Measurements from ENCODE around the gene NOXO1. TPM values are rescaled to one million over a fixed set of nuclear protein-coding genes. Genes with fewer than 3 reads are reported as not detected.
"Not testable (repeated sequence)": the region's sequence is repeated elsewhere in the genome, so short reads cannot be mapped to it uniquely, and the experiment has no call there.

Gene NOXO1
- polyA plus RNA-seq, 1 donor from 2014 or later = 8.5 TPM

DNA sequence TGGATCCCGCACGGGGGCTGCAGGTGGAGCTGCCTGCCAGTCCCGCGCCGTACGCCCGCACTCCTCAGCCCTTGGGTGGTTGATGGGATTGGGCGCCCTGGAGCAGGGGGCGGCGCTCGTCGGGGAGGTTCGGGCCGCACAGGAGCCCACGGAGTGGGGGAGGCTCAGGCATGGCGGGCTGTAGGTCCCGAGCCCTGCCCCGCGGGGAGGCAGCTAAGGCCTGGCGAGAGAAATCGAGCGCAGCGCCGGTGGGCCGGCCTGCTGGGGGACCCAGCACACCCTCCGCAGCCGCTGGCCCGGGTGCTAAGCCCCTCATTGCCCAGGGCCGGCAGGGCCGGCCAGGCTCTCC, 23.2 kb downstream of the NOXO1 start:
- not testable (repeated sequence) for H3K4me3 ChIP-seq (ENCODE audit: low read length); H2AFZ ChIP-seq (ENCODE audit: low read depth, low read length); H3K27ac ChIP-seq (ENCODE audit: low read length); H3F3A ChIP-seq (ENCODE audit: insufficient read depth, low read length, poor library complexity, severe bottlenecking); H3K9me3 ChIP-seq (ENCODE audit: low read length); H3K36me3 ChIP-seq (ENCODE audit: insufficient read depth, low read length); H3K9ac ChIP-seq (ENCODE audit: low read length); H3K9me2 ChIP-seq (ENCODE audit: insufficient read depth, low read length); H4K20me1 ChIP-seq (ENCODE audit: insufficient read depth); H3K4me2 ChIP-seq (ENCODE audit: low read length); H3K79me2 ChIP-seq (replicated peaks; ENCODE audit: insufficient read depth, low read length); H3K27me3 ChIP-seq (ENCODE audit: insufficient read depth, low read depth, low read length)

DNA sequence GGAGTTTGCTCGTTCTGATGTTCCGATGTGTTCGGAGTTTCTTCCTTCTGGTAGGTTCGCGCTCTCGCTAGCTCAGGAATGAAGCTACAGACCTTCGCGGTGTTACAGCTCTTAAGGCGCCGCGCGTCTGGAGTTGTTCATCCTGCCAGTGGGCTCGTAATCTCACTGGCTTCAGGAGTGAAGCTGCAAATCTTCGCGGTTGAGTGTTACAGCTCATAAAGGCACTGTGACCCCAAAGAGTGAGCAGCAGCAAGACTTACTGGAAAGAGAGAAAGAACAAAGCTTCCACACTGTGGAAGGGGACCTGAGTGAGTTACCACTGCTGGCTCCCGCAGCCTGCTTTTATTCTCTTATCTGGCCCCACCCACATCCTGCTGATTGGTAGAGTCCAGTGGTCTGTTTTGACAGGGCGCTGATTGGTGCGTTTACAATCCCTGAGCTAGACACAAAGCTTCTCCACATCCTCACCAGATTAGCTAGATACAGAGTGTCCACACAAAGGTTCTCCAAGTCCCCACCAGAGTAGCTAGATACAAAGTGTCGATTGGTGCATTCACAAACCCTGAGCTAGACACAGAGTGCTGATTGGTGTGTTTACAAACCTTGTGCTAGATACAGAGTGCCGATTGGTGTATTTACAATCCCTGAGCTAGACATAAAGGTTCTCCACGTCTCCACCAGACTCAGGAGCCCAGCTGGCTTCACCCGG, 23.7 kb downstream of the NOXO1 start:
- H3K9me2 ChIP-seq (ENCODE audit: insufficient read depth, low read length); H3K9ac ChIP-seq (ENCODE audit: low read length); H3K27me3 ChIP-seq (ENCODE audit: insufficient read depth, low read depth, low read length); H3K79me2 ChIP-seq (replicated peaks; ENCODE audit: insufficient read depth, low read length); H3K4me3 ChIP-seq (ENCODE audit: low read length); H3F3A ChIP-seq (ENCODE audit: insufficient read depth, low read length, poor library complexity, severe bottlenecking); H3K9me3 ChIP-seq (ENCODE audit: low read length); H3K27ac ChIP-seq (ENCODE audit: low read length); H3K36me3 ChIP-seq (ENCODE audit: insufficient read depth, low read length); H3K4me2 ChIP-seq (ENCODE audit: low read length); H2AFZ ChIP-seq (ENCODE audit: low read depth, low read length); H4K20me1 ChIP-seq (ENCODE audit: insufficient read depth): not testable (repeated sequence)

DNA sequence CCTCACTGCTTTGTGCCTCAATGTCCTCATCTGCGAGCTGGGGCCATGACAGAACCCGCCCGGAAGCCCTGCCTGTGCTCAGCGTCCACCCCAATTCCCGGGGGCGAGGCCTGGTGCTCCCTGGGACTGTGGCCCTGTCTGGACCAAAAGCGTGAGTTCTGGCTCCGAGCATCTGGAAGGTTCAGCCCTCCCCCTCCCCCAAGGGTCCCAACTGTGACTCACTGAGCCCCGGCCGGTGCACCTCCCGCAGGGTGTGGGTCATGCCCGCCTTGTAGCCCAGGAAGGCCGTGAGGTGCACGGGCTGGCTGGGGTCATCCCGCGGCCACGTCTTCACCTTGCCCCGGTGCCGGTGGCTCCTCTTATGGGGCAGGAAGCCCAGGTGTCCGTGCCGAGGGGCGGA, 27.5 kb downstream of the NOXO1 start:
- Histone ChIP-seq H2AFZ (ENCODE audit: low read depth, low read length) (no peak overlapping the region), H3K36me3 (ENCODE audit: insufficient read depth, low read length) (no peaks in the 10 kb centered on the region), H3K9me3 (ENCODE audit: low read length) (no peaks in the 10 kb centered on the region), H3K79me2 (replicated peaks; ENCODE audit: insufficient read depth, low read length) (no peaks in the 10 kb centered on the region), H3K4me3 (ENCODE audit: low read length) (no peak overlapping the region), H3K4me2 (ENCODE audit: low read length) (no peak overlapping the region), H3K27ac (ENCODE audit: low read length) (no peak overlapping the region), H4K20me1 (ENCODE audit: insufficient read depth) (no peaks in the 10 kb centered on the region), H3K27me3 (ENCODE audit: insufficient read depth, low read depth, low read length) (no peaks in the 10 kb centered on the region), H3K9ac (ENCODE audit: low read length) (no peak overlapping the region), H3K9me2 (ENCODE audit: insufficient read depth, low read length) (no peaks in the 10 kb centered on the region), H3F3A (ENCODE audit: insufficient read depth, low read length, poor library complexity, severe bottlenecking) (no peaks in the 10 kb centered on the region)
- TF ChIP-seq TAF1 (IDR thresholded peaks at IDR 0.05; ENCODE audit: low read depth) (no peak), POLR2AphosphoS5 (IDR thresholded peaks at IDR 0.05) (no peak), RAD21 (conservative IDR thresholded peaks at IDR 0.05) (no peak), EZH2 (IDR thresholded peaks at IDR 0.05; ENCODE audit: borderline replicate concordance, insufficient read depth, low read length, poor library complexity, severe bottlenecking) (no peak)
- TF ChIP-seq, protein P1, sequence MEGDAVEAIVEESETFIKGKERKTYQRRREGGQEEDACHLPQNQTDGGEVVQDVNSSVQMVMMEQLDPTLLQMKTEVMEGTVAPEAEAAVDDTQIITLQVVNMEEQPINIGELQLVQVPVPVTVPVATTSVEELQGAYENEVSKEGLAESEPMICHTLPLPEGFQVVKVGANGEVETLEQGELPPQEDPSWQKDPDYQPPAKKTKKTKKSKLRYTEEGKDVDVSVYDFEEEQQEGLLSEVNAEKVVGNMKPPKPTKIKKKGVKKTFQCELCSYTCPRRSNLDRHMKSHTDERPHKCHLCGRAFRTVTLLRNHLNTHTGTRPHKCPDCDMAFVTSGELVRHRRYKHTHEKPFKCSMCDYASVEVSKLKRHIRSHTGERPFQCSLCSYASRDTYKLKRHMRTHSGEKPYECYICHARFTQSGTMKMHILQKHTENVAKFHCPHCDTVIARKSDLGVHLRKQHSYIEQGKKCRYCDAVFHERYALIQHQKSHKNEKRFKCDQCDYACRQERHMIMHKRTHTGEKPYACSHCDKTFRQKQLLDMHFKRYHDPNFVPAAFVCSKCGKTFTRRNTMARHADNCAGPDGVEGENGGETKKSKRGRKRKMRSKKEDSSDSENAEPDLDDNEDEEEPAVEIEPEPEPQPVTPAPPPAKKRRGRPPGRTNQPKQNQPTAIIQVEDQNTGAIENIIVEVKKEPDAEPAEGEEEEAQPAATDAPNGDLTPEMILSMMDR (IDR thresholded peaks at IDR 0.05; ENCODE audit: poor library complexity, severe bottlenecking) = no peak
- TF ChIP-seq, protein P2, sequence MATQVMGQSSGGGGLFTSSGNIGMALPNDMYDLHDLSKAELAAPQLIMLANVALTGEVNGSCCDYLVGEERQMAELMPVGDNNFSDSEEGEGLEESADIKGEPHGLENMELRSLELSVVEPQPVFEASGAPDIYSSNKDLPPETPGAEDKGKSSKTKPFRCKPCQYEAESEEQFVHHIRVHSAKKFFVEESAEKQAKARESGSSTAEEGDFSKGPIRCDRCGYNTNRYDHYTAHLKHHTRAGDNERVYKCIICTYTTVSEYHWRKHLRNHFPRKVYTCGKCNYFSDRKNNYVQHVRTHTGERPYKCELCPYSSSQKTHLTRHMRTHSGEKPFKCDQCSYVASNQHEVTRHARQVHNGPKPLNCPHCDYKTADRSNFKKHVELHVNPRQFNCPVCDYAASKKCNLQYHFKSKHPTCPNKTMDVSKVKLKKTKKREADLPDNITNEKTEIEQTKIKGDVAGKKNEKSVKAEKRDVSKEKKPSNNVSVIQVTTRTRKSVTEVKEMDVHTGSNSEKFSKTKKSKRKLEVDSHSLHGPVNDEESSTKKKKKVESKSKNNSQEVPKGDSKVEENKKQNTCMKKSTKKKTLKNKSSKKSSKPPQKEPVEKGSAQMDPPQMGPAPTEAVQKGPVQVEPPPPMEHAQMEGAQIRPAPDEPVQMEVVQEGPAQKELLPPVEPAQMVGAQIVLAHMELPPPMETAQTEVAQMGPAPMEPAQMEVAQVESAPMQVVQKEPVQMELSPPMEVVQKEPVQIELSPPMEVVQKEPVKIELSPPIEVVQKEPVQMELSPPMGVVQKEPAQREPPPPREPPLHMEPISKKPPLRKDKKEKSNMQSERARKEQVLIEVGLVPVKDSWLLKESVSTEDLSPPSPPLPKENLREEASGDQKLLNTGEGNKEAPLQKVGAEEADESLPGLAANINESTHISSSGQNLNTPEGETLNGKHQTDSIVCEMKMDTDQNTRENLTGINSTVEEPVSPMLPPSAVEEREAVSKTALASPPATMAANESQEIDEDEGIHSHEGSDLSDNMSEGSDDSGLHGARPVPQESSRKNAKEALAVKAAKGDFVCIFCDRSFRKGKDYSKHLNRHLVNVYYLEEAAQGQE (IDR thresholded peaks at IDR 0.05; ENCODE audit: borderline replicate concordance) = no peak

All from neural cell (in vitro differentiated cells).